OCI-LY7 (cell line): ENCODE measurements around the gene HNRNPL. TPM values are rescaled to one million over a fixed set of nuclear protein-coding genes. Genes with fewer than 3 reads are reported as not detected.

Experiments used
- BruUV-seq: library from RNA; stranded (reverse); fragments of 400-500 nt; replicated peaks from 2 replicates; lab custom pipeline; 2021; lab: Mats Ljungman, UMichigan
- CTCF ChIA-PET: fragments of 300-600 bp; sonication (Branson Sonifier 250); formaldehyde crosslinking; loops from one replicate; lab custom pipeline; 2022; ENCODE audit warnings: antibody characterized with exemption; ENCODE audit not compliant: unreplicated experiment; lab: Charles Lee
- POLR2A ChIA-PET: fragments of 300-600 bp; sonication (Branson Sonifier 250); formaldehyde crosslinking; loops from one replicate; lab custom pipeline; 2022; ENCODE audit warnings: antibody characterized with exemption; lab: Charles Lee
- DNase-seq: peaks from one replicate; pipeline ENCODE4 v3.0.0-alpha.2; 2015; ENCODE audit warnings: low spot score
- H2AFZ ChIP-seq: fragments of 200-600 bp; sonication (generic), shearing (Covaris generic); 2 replicates; pipeline ENCODE4 v1.6.1; 2014; ENCODE audit warnings: mild to moderate bottlenecking, antibody characterized with exemption, low read length, moderate library complexity
- H3K27ac ChIP-seq: fragments of 200-600 bp; sonication (generic); 2 replicates; pipeline ENCODE4 v1.5.1; 2014; ENCODE audit warnings: mixed run types, low read depth, mild to moderate bottlenecking, moderate library complexity, low read length, inconsistent platforms; ENCODE audit not compliant: poor library complexity, severe bottlenecking
- H3K36me3 ChIP-seq: fragments of 200-600 bp; sonication (generic); 2 replicates; pipeline ENCODE4 v1.6.1; 2014; ENCODE audit warnings: mild to moderate bottlenecking, antibody characterized with exemption, low read length, moderate library complexity, mixed read lengths; ENCODE audit not compliant: insufficient read depth
- H3K4me1 ChIP-seq: fragments of 200-600 bp; sonication (generic); 2 replicates; pipeline ENCODE4 v1.5.1; 2014; ENCODE audit warnings: mild to moderate bottlenecking, low read length; ENCODE audit not compliant: insufficient read depth, poor library complexity, severe bottlenecking
- H3K4me2 ChIP-seq: fragments of 200-600 bp; sonication (generic); 2 replicates; pipeline ENCODE4 v1.6.1; 2014; ENCODE audit warnings: mild to moderate bottlenecking, low read length
- H3K4me3 ChIP-seq: fragments of 200-600 bp; sonication (generic); 2 replicates; pipeline ENCODE4 v1.5.1; 2014; ENCODE audit warnings: mild to moderate bottlenecking, low read depth, low read length; ENCODE audit not compliant: poor library complexity, severe bottlenecking
- H3K79me2 ChIP-seq: fragments of 200-600 bp; sonication (generic); 2 replicates; pipeline ENCODE4 v1.6.1; 2016; ENCODE audit warnings: low read depth, mild to moderate bottlenecking, low read length, moderate library complexity, mixed read lengths; ENCODE audit not compliant: insufficient read depth
- H3K9me2 ChIP-seq: fragments of 200-600 bp; sonication (generic); 2 replicates; pipeline ENCODE4 v1.6.1; 2016; ENCODE audit warnings: mild to moderate bottlenecking, low read length, mixed read lengths; ENCODE audit not compliant: insufficient read depth
- H3K9me3 ChIP-seq: fragments of 200-600 bp; sonication (generic); 2 replicates; pipeline ENCODE4 v1.6.1; 2014; ENCODE audit warnings: mild to moderate bottlenecking, mixed run types, low read length, mixed read lengths
- H4K20me1 ChIP-seq: fragments of 200-600 bp; sonication (generic); 2 replicates; pipeline ENCODE4 v1.6.1; 2014; ENCODE audit warnings: mild to moderate bottlenecking, antibody characterized with exemption, low read length, moderate library complexity, mixed read lengths; ENCODE audit not compliant: insufficient read depth
- EZH2phosphoT487 ChIP-seq: fragments of 200-600 bp; sonication (generic); IDR thresholded peaks from 2 replicates; pipeline ENCODE4 v1.6.1; 2018; ENCODE audit warnings: low read depth, borderline replicate concordance, mild to moderate bottlenecking, mixed run types, antibody characterized with exemption, low read length, moderate library complexity, mixed read lengths
- intact Hi-C: fragments of 100-400 bp; cut with micrococcal nuclease; formaldehyde crosslinking; loops from one replicate; pipeline ENCODE4 v1.10.0; 2022; ENCODE audit not compliant: unreplicated experiment
- total RNA-seq, 2 experiments: library from RNA; depleted of rRNA in 1 of 2; stranded (reverse); fragments of >200 nt in 1 of 2; shearing (Covaris generic) in 1 of 2; gene quantifications; 2 replicates each; pipeline ENCODE4 v1.2.3, GENCODE V29; 2014 to 2022
- TF ChIP-seq, protein P1 (sequence below): fragments of 200-600 bp; sonication (generic); conservative IDR thresholded peaks from 2 replicates; pipeline ENCODE4 v1.5.1; 2014; ENCODE audit warnings: mild to moderate bottlenecking, antibody characterized with exemption, low read length, moderate library complexity, mixed read lengths

The HNRNPL gene
- total RNA-seq, 2 experiments from 2014 or later, result 263 to 655 TPM

GRCh38 chr19:38836159-38836982 lies 13.4 kb downstream of the HNRNPL start:
- TSS peak; percentile 33 for BruUV-seq
- intact Hi-C loops, result no loop called here
- CTCF ChIA-PET, result no interaction called here

GRCh38 chr19:38834590-38834989 lies 15.2 kb downstream of the HNRNPL start:
- CTCF ChIA-PET, result no interaction called here
- H3K4me1 ChIP-seq, result peaks cover 17% of the 10 kb centered on the region
- no peaks in the 10 kb centered on the region for H3K9me3 ChIP-seq
- DNase-seq, result no peak
- H3K36me3 ChIP-seq, result peaks cover 53% of the 10 kb centered on the region
- no peak overlapping the region for H3K4me3 ChIP-seq
- H2AFZ ChIP-seq, result no peak overlapping the region
- H3K27ac ChIP-seq, result peak overlapping the region; percentile 30
- H3K9me2 ChIP-seq, result no peaks in the 10 kb centered on the region
- no TSS peak for BruUV-seq
- H3K79me2 ChIP-seq, result peaks cover 7% of the 10 kb centered on the region; the same call in 1 of the 2 replicates
- TF ChIP-seq, protein P1, sequence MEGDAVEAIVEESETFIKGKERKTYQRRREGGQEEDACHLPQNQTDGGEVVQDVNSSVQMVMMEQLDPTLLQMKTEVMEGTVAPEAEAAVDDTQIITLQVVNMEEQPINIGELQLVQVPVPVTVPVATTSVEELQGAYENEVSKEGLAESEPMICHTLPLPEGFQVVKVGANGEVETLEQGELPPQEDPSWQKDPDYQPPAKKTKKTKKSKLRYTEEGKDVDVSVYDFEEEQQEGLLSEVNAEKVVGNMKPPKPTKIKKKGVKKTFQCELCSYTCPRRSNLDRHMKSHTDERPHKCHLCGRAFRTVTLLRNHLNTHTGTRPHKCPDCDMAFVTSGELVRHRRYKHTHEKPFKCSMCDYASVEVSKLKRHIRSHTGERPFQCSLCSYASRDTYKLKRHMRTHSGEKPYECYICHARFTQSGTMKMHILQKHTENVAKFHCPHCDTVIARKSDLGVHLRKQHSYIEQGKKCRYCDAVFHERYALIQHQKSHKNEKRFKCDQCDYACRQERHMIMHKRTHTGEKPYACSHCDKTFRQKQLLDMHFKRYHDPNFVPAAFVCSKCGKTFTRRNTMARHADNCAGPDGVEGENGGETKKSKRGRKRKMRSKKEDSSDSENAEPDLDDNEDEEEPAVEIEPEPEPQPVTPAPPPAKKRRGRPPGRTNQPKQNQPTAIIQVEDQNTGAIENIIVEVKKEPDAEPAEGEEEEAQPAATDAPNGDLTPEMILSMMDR, result no peak
- intact Hi-C loops, result no loop called here
- POLR2A ChIA-PET, result no interaction called here
- no peaks in the 10 kb centered on the region for H4K20me1 ChIP-seq
- H3K4me2 ChIP-seq, result no peak overlapping the region

More at GRCh38 chr19:38836159-38836982, 13.4 kb downstream of the HNRNPL start:
- no peak overlapping the region for H3K4me3 ChIP-seq
- H3K9me2 ChIP-seq, result no peaks in the 10 kb centered on the region
- H3K36me3 ChIP-seq, result peaks cover 62% of the 10 kb centered on the region
- no peak overlapping the region for H3K27ac ChIP-seq
- H3K79me2 ChIP-seq, result peaks cover 2% of the 10 kb centered on the region; the same call in 1 of the 2 replicates
- TF ChIP-seq, protein P1, result no peak
- TF ChIP-seq EZH2phosphoT487, result no peak
- POLR2A ChIA-PET, result no interaction called here
- H2AFZ ChIP-seq, result no peak overlapping the region
- peaks cover 7% of the 10 kb centered on the region for H3K4me1 ChIP-seq
- H3K4me2 ChIP-seq, result no peak overlapping the region
- H4K20me1 ChIP-seq, result peaks cover 6% of the 10 kb centered on the region
- DNase-seq, result no peak
- no peaks in the 10 kb centered on the region for H3K9me3 ChIP-seq

GRCh38 chr19:38834104-38834490 lies 15.7 kb downstream of the HNRNPL start:
- BruUV-seq, result no TSS peak
- Histone ChIP-seq H3K9me2 (no peaks in the 10 kb centered on the region), H3K27ac (no peak overlapping the region), H2AFZ (no peak overlapping the region), H3K9me3 (no peaks in the 10 kb centered on the region), H3K36me3 (peaks cover 50% of the 10 kb centered on the region), H3K79me2 (peaks cover 7% of the 10 kb centered on the region; the same call in 1 of the 2 replicates), H3K4me1 (peaks cover 17% of the 10 kb centered on the region), H3K4me3 (no peak overlapping the region), H3K4me2 (no peak overlapping the region), H4K20me1 (no peaks in the 10 kb centered on the region)
- ChIA-PET CTCF (no interaction called here), POLR2A (no interaction called here)
- DNase-seq, result no peak
- intact Hi-C loops, result no loop called here
- TF ChIP-seq, protein P1, result no peak
- TF ChIP-seq EZH2phosphoT487, result no peak
